H9 (cell line): ENCODE measurements around the gene CDKAL1. TPM values are rescaled to one million over a fixed set of nuclear protein-coding genes. Genes with fewer than 3 reads are reported as not detected.

Experiments used
- DNase-seq: peaks from one replicate; pipeline ENCODE4 v3.0.0-alpha.2; 2017
- H2AFZ ChIP-seq: one replicate; pipeline ENCODE4 v1.6.1; 2013; ENCODE audit warnings: mild to moderate bottlenecking, low read length, control low read depth, moderate library complexity
- H2AK5ac ChIP-seq: 2 replicates; pipeline ENCODE4 v1.6.1; 2013; ENCODE audit warnings: low read length, control low read depth, mixed read lengths; ENCODE audit not compliant: insufficient read length
- H2BK120ac ChIP-seq: one replicate; pipeline ENCODE4 v1.6.1; 2013; ENCODE audit warnings: low read depth, mild to moderate bottlenecking, low read length, control low read depth, inconsistent platforms; ENCODE audit not compliant: poor library complexity, severe bottlenecking
- H2BK12ac ChIP-seq: 2 replicates; pipeline ENCODE4 v1.6.1; 2013; ENCODE audit warnings: low read length, control low read depth, mixed read lengths, low read depth; ENCODE audit not compliant: insufficient read length
- H2BK15ac ChIP-seq: 2 replicates; pipeline ENCODE4 v1.6.1; 2013; ENCODE audit warnings: low read depth, low read length, control low read depth
- H2BK20ac ChIP-seq: one replicate; pipeline ENCODE4 v1.6.1; 2013; ENCODE audit warnings: low read depth, mild to moderate bottlenecking, low read length, control low read depth, inconsistent platforms; ENCODE audit not compliant: poor library complexity, severe bottlenecking
- H2BK5ac ChIP-seq: 2 replicates; pipeline ENCODE4 v1.6.1; 2013; ENCODE audit warnings: low read length, control low read depth, mixed read lengths; ENCODE audit not compliant: insufficient read length
- H3K14ac ChIP-seq: 2 replicates; pipeline ENCODE4 v1.6.1; 2013; ENCODE audit warnings: low read length, control low read depth; ENCODE audit not compliant: insufficient read depth
- H3K18ac ChIP-seq: 2 replicates; pipeline ENCODE4 v1.6.1; 2013; ENCODE audit warnings: low read depth, mild to moderate bottlenecking, mixed read lengths, low read length, control low read depth; ENCODE audit not compliant: insufficient read length
- H3K23ac ChIP-seq: 2 replicates; pipeline ENCODE4 v1.6.1; 2013; ENCODE audit warnings: low read length, control low read depth, mixed read lengths, low read depth; ENCODE audit not compliant: insufficient read length
- H3K23me2 ChIP-seq: 2 replicates; pipeline ENCODE4 v1.6.1; 2013; ENCODE audit warnings: low read depth, mild to moderate bottlenecking, mixed read lengths, low read length, control low read depth; ENCODE audit not compliant: insufficient read length, poor library complexity, severe bottlenecking
- H3K27ac ChIP-seq: 2 replicates; pipeline ENCODE4 v1.5.1; 2013; ENCODE audit warnings: low read length, control low read depth, mixed read lengths, low read depth; ENCODE audit not compliant: insufficient read length
- H3K27me3 ChIP-seq: 2 replicates; pipeline ENCODE4 v1.6.1; 2013; ENCODE audit warnings: low read length, control low read depth, inconsistent platforms; ENCODE audit not compliant: insufficient read depth
- H3K4ac ChIP-seq: 2 replicates; pipeline ENCODE4 v1.6.1; 2013; ENCODE audit warnings: low read depth, mild to moderate bottlenecking, control low read depth, inconsistent platforms, low read length, moderate library complexity
- H3K4me1 ChIP-seq: 2 replicates; pipeline ENCODE4 v1.6.1; 2013; ENCODE audit warnings: low read length, control low read depth, inconsistent platforms; ENCODE audit not compliant: insufficient read depth
- H3K4me2 ChIP-seq: 2 replicates; pipeline ENCODE4 v1.6.1; 2013; ENCODE audit warnings: low read length, control low read depth, mixed read lengths; ENCODE audit not compliant: insufficient read length, insufficient read depth
- H3K56ac ChIP-seq: 2 replicates; pipeline ENCODE4 v1.6.1; 2013; ENCODE audit warnings: low read depth, mild to moderate bottlenecking, mixed read lengths, low read length, control low read depth; ENCODE audit not compliant: insufficient read length
- H3K79me1 ChIP-seq: 2 replicates; pipeline ENCODE4 v1.6.1; 2013; ENCODE audit warnings: low read depth, mild to moderate bottlenecking, moderate library complexity, low read length, control low read depth, inconsistent platforms; ENCODE audit not compliant: insufficient read depth, poor library complexity, severe bottlenecking
- H3K79me2 ChIP-seq: 2 replicates; pipeline ENCODE4 v1.6.1; 2013; ENCODE audit warnings: low read length, control low read depth, inconsistent platforms; ENCODE audit not compliant: insufficient read depth
- H3K9ac ChIP-seq: 2 replicates; pipeline ENCODE4 v1.6.1; 2013; ENCODE audit warnings: low read length, control low read depth, mixed read lengths; ENCODE audit not compliant: insufficient read length; ENCODE audit errors: extremely low read depth
- H3K9me3 ChIP-seq: one replicate; pipeline ENCODE4 v1.6.1; 2013; ENCODE audit warnings: low read depth, low read length, inconsistent platforms; ENCODE audit not compliant: control insufficient read depth
- H3T11ph ChIP-seq: one replicate; pipeline ENCODE4 v1.6.1; 2013; ENCODE audit warnings: mild to moderate bottlenecking, low read length, control low read depth, inconsistent platforms
- H4K20me1 ChIP-seq: one replicate; pipeline ENCODE4 v1.6.1; 2013; ENCODE audit not compliant: control insufficient read depth, insufficient read length, insufficient read depth
- H4K5ac ChIP-seq: 2 replicates; pipeline ENCODE4 v1.6.1; 2013; ENCODE audit warnings: low read depth, mild to moderate bottlenecking, mixed read lengths, low read length, control low read depth; ENCODE audit not compliant: insufficient read length
- H4K8ac ChIP-seq: replicated peaks from 2 replicates; pipeline ENCODE4 v1.6.1; 2013; ENCODE audit warnings: low read length, control low read depth, mixed read lengths, low read depth; ENCODE audit not compliant: insufficient read length
- H4K91ac ChIP-seq: 2 replicates; pipeline ENCODE4 v1.6.1; 2013; ENCODE audit warnings: low read depth, mild to moderate bottlenecking, moderate library complexity, mixed read lengths, low read length, control low read depth; ENCODE audit not compliant: insufficient read length
- H3K27ac Mint-ChIP-seq, 3 experiments: 2 replicates in 2 of 3; 3 replicates in 1 of 3; pipeline ENCODE4 v1.8.0; 2020 to 2021; ENCODE audit warnings: mixed read lengths in 3 of 3, mild to moderate bottlenecking in 1 of 3, moderate library complexity in 1 of 3
- H3K27me3 Mint-ChIP-seq: 2 replicates; pipeline ENCODE4 v1.8.0; 2021; ENCODE audit warnings: low read depth, mild to moderate bottlenecking, moderate library complexity, mixed read lengths
- H3K36me3 Mint-ChIP-seq, 3 experiments: 2 replicates in 2 of 3; 3 replicates in 1 of 3; pipeline ENCODE4 v1.8.0; 2020 to 2021; ENCODE audit warnings: low read depth in 3 of 3, mixed read lengths in 3 of 3; ENCODE audit not compliant: insufficient read depth in 1 of 3
- H3K4me1 Mint-ChIP-seq, 2 experiments: 2 replicates each; pipeline ENCODE4 v1.8.0; 2020; ENCODE audit warnings: mixed read lengths in 2 of 2
- H3K4me3 Mint-ChIP-seq, 2 experiments: 2 replicates in 1 of 2; 3 replicates in 1 of 2; pipeline ENCODE4 v1.8.0; 2020 to 2021; ENCODE audit warnings: mild to moderate bottlenecking in 2 of 2, mixed read lengths in 2 of 2, moderate library complexity in 1 of 2
- H3K9me3 Mint-ChIP-seq, 2 experiments: 2 replicates in 1 of 2; 3 replicates in 1 of 2; pipeline ENCODE4 v1.8.0; 2020; ENCODE audit warnings: mild to moderate bottlenecking in 2 of 2, mixed read lengths in 2 of 2, moderate library complexity in 1 of 2
- WGBS: extraction: QIAGEN DNeasy Blood & Tissue Kit; methylation state at CpG from one replicate; pipeline ENCODE4 v1.1.7; 2013; ENCODE audit warnings: missing lambda C conversion rate, low lambda C conversion rate, mixed read lengths; ENCODE audit not compliant: insufficient read length; ENCODE audit errors: extremely low coverage; 5-methylcytosine and 5-hydroxymethylcytosine counted together
- total RNA-seq: library from RNA; stranded (reverse); gene quantifications from 2 replicates; pipeline ENCODE4 v1.2.1, GENCODE V29; 2021
- TF ChIP-seq, protein P1 (sequence below): fragments of 200-600 bp; sonication (generic); conservative IDR thresholded peaks from 3 replicates; pipeline ENCODE4 v1.8.0; 2021; ENCODE audit warnings: antibody characterized with exemption, mild to moderate bottlenecking

Gene CDKAL1
- total RNA-seq, 1 experiment from 2014 or later, result 23.0 TPM

- H2BK5ac ChIP-seq, result no peak overlapping the region
- H2BK120ac ChIP-seq, result no peak overlapping the region
- no peaks in the 10 kb centered on the region for H3K79me1 ChIP-seq
- H3K4ac ChIP-seq, result no peak overlapping the region
- H3K14ac ChIP-seq, result no peak overlapping the region
- H3K36me3 Mint-ChIP-seq, result peaks cover 1 to 8% (median 3%) of the 10 kb centered on the region in 3 experiments; a peak in 3 of 7 replicates
- H3K23ac ChIP-seq, result no peak overlapping the region
- H3K56ac ChIP-seq, result no peak overlapping the region
- TF ChIP-seq, protein P1, sequence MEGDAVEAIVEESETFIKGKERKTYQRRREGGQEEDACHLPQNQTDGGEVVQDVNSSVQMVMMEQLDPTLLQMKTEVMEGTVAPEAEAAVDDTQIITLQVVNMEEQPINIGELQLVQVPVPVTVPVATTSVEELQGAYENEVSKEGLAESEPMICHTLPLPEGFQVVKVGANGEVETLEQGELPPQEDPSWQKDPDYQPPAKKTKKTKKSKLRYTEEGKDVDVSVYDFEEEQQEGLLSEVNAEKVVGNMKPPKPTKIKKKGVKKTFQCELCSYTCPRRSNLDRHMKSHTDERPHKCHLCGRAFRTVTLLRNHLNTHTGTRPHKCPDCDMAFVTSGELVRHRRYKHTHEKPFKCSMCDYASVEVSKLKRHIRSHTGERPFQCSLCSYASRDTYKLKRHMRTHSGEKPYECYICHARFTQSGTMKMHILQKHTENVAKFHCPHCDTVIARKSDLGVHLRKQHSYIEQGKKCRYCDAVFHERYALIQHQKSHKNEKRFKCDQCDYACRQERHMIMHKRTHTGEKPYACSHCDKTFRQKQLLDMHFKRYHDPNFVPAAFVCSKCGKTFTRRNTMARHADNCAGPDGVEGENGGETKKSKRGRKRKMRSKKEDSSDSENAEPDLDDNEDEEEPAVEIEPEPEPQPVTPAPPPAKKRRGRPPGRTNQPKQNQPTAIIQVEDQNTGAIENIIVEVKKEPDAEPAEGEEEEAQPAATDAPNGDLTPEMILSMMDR, result no peak
- no peaks in the 10 kb centered on the region for H4K20me1 ChIP-seq
- no peak overlapping the region for H3K4me3 Mint-ChIP-seq
- no peak overlapping the region for H4K91ac ChIP-seq
- H3K4me1 Mint-ChIP-seq, result peaks cover 18 to 20% of the 10 kb centered on the region in 2 experiments
- no peak overlapping the region for H3K18ac ChIP-seq
- H3T11ph ChIP-seq, result no peak overlapping the region
- H4K8ac ChIP-seq, result no peak overlapping the region
- no peak for DNase-seq
- no peak overlapping the region for H3K9ac ChIP-seq
- peaks cover 2% of the 10 kb centered on the region; the same call in 1 of the 2 replicates for H3K4me1 ChIP-seq
- no peaks in the 10 kb centered on the region for H3K9me3 ChIP-seq
- no peak overlapping the region for H2BK20ac ChIP-seq
- no CpG with 5 or more reads among the region's 2 CpGs for WGBS
- no peak overlapping the region for H2AFZ ChIP-seq
- H3K4me2 ChIP-seq, result no peak overlapping the region
- H3K27ac Mint-ChIP-seq, result peak overlapping the region in 1 of 3 experiments; percentile 69; a peak in 1 of 7 replicates
- no peaks in the 10 kb centered on the region for H3K27me3 Mint-ChIP-seq
- H2BK12ac ChIP-seq, result no peak overlapping the region
- no peaks in the 10 kb centered on the region for H3K79me2 ChIP-seq
- H3K9me3 Mint-ChIP-seq, result no peaks in the 10 kb centered on the region; a peak in 1 of 5 replicates
- no peak overlapping the region for H2BK15ac ChIP-seq
- H2AK5ac ChIP-seq, result no peak overlapping the region
- no peaks in the 10 kb centered on the region for H3K27me3 ChIP-seq
- H3K23me2 ChIP-seq, result no peaks in the 10 kb centered on the region
- no peak overlapping the region for H4K5ac ChIP-seq
- no peak overlapping the region for H3K27ac ChIP-seq
These were observed 30.5 kb downstream of the CDKAL1 start for GRCh38 chr6:20564777-20565176.
